HG02763 (cell line): ENCODE results near the gene ELFN2.
"Not testable (repeated sequence)": the region's sequence is repeated elsewhere in the genome, so short reads cannot be mapped to it uniquely, and the experiment has no call there.

Experiments used
- ATAC-seq: cut with Tn5 transposase; IDR thresholded peaks from one replicate; pipeline ENCODE4 v1.9.1; 2021; ENCODE audit warnings: mild to moderate bottlenecking, moderate library complexity; ENCODE audit not compliant: unreplicated experiment

Gene ELFN2

DNA sequence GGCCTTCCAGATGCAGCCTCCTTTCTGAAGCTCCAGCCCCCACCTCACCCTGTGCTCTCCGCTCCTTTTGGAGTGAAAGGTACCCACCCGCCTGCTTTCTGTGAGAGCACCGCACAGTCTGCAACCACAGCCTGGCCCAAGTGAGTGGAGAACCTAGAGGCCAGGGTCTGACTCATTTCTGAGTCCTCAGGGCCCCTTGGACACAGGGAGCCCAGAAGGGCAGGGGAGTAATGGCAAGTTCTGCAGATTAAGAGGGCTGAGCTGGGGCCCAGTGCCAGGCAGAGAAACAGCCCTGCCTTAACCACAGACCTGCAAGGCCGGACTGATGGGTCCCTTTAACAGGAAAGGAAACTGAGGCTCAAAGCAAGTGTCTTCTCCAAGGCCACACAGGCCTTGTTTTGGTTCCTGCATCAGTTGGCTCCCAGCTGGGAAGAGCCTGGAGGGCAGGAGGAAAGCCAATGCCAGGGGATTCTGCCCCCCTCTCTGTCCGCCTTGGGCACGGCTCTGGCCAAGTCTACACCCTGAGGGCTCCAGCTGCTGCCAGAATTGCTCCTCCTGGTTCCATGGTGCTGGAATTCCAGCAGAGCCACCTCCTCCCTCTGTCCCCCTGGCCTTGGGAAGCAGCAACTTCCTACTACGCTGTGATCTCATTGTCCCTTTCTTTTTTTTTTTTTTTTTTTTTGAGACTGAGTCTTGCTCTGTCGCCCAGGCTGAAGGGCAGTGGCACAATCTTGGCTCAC lies 89.9 kb downstream of the ELFN2 start:
- ATAC-seq: no peak

DNA sequence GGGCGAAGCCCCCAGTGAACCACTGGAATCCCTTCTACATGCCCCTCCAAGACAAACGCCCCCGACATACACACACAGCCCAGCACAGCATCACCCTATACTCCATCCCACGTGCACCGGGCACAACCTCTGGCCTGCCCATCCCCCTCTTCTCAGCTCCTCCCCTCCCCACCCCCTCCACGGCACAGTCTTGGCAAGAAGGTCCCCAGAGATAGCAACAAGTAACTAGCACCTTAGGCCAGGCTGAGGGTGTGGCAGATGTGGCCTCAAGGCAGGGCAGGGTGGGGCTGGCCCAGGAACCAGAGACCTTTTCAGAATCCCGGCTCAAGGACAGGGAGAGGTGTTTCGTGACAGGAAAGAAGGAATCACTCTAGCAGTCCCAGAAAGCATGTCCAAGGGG lies 90.7 kb downstream of the ELFN2 start:
- ATAC-seq: no peak

DNA sequence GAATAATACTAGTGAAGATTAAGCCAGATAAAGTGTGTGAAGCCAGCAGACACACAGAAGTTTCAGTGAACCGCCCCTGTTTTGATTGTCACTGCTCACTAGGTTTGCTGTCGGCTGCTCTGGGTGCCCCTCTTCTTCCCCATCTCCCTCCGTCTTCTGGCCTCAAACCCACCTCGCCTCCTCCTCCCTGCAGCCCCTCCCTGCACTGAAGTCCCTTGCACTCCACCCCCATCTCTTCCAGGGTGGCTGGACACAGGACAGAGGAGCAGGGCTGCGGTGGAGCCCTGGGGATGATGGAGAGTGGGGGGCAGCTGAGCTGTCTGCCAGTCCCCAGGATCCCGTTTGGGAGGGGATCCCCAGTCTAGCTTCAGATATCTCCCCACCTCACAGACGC lies 91.5 kb downstream of the ELFN2 start:
- no peak for ATAC-seq

DNA sequence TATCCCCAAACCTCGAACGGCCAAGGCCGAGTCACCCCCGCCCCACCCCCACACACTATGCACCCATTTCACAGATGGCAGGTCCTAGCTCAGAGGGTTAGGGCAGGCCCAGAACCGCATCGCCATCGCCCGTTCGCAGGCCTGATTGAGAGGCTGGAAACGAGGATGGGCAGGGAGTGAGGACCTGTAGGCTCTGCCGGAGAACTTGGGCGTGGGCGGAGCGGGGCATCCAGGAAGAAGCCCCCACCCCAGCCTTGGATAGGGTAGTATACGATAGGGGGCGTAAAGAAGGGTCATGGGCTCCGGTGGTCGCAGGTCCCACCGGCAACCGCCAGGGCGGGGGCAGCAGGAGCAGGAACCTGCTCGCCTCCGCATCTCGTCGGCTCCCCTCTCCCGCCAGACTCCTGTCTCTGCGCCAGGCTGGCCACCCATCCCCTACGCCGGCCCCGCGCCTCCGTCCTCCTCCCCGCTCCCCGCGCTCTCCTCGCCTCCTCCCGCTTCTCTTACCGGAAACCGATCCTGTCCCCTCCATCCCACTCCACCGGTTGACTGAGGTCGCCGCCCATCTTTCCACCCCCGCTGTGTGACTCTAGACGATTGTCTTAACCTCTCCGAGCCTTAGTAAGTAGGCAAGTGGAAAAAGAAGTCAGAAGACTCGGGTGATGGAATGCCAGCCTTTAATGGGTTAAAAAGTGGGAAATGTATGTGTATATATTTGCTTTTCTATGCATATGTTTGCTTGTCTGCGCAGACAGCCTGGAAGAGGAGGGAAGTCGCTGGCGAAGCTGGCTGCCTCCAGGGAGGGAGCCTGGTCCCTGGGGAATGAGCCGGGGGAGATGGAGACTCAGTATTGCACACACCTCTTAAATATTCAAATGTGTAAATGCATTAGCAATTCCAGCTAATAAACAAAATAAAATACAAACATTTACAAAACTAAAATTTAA lies 92.1 kb downstream of the ELFN2 start:
- ATAC-seq: no peak

DNA sequence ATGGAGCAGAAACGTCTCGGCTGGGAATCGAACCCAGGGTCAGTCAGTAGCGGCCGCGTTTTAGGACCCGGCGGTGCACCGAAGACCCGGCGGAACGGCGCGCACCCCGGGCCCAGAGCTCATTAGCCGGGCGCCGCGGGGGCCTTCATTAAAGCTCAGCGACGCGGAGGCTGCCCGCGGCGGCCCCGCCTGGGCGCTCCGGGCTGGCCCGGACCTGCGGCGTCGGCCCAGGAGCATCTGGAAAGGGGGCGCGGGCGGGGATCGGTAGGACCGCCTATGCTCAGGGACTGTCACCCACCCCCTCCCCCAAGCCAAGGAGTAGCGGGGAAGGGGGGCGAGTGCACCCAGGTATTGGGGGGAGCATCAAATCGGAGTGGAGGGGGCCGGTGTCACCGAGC lies 92.8 kb downstream of the ELFN2 start:
- no peak for ATAC-seq

DNA sequence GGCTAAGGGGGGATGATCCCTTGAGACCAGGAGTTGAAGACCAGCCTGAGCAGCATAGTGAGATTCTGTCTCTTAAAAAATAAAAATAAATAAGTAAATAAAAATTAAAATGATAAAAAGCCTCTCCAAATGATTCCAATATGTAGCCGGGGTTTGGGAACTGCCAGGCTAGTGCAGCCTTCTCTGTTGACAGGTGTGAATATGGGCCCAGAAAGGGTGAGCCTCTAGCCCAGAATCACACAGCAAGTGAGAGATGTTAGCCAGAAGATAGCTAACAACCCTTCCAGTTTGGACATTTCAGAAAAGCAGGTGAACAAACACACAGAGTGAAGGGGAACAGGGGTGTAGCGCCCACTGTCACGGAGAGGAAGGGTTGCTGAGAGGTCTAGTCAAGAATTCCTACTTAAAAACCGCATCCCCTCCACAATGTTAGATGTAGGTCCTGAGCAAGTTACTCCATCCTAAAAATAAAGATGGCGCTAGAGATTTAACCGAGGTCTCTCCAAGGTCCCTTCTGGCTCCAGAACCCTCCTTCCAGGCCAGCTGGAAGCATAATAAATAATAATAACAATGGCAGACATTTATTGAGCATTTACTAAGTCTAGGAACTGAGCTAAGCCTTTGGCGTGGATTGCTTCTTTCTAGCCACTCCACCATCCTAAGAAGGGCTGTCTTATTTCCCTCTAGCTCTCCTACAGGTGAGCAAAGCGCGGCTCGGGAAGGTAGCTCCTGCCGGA lies 93.4 kb downstream of the ELFN2 start:
- no peak for ATAC-seq

DNA sequence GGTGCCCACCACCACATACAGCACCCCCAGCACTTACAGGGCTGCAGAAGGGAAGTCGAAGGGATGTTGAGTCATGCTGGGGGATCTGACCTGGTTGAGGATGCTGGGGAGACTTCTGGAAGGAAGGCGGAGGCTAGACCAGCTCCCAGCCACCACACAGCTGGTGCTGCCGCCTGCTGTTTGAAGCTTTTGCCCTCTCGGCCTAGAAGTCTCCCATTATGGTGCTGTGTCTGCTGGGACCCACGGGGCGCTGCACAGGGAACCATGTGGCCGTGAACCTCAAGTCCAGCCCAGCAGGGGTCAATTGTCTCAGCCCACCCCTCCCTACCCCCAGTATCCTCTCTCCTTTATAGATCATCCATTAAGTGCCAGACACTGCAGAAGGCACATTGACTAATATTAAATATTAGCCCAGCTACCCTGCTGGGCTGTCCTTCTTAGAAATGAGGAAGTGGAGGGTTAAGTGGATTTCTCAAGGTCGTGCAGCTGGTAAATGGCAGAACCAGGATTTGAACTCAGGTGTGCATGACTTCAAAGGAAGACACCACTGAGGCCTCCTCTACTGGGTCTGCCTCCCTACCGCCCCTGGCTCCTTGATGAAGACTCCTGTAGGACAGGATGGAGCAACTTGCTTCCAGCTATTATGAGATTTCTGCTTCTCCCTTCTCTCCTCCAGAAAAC lies 95.3 kb downstream of the ELFN2 start:
- no peak for ATAC-seq

DNA sequence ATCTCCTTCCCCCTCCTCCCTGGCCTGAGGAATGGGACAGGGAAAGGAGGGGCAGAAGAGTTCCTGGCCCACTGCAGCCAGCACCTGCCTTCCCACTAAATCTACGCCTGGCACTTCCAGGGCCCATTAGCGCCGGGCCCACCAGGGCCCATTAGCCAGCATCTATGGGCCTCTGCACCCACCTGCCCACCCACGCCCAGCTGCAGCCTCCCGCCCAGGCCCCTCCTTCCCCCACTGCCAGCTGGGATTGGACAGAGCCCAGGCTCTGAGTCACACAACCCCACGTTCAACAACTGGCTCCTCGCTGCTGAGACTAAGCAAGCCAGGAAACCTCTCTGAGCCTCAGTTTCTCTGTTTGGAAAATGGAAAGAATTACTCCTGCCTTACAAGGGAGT lies 96.2 kb downstream of the ELFN2 start:
- ATAC-seq: no peak

DNA sequence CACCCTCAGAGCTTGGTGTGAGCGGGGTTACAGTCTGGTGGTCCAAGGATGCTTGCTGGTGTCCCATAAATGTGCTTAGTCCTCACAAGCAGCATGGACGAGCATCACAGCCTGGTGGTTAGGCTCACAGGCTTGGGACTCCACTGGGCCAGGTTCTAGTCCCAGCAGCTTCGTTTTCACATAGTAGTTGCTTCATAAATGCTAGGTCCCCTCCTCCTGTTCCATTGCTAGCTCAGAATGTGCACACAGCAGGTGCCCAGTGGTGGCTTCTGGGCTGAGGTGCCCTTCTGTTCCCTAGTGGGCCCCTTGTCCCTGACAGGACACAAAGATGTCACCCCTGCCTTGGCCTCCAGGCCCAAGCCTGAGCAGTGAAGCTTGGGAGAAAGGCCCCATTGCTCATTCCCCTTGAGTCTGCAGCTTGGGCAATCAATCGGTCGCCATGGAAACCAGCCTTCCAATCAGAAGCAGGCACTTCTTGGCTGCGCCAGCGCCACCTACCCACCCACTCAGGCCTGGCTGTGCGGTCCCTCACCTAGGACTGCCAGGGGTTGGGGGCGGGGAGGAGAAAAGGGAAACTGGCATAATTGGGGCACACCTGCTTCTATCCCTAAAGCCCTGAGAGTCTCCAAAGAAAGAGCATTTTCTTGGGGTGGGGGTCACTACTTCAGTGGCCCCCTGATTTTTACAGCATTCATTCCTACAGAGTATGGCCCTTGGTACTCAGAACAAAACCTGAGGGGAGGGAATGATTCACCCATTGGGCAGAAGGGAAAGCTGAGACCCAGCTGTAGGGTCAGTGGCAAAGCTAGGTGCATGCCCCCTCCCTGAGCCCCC lies 96.9 kb downstream of the ELFN2 start:
- no peak for ATAC-seq

DNA sequence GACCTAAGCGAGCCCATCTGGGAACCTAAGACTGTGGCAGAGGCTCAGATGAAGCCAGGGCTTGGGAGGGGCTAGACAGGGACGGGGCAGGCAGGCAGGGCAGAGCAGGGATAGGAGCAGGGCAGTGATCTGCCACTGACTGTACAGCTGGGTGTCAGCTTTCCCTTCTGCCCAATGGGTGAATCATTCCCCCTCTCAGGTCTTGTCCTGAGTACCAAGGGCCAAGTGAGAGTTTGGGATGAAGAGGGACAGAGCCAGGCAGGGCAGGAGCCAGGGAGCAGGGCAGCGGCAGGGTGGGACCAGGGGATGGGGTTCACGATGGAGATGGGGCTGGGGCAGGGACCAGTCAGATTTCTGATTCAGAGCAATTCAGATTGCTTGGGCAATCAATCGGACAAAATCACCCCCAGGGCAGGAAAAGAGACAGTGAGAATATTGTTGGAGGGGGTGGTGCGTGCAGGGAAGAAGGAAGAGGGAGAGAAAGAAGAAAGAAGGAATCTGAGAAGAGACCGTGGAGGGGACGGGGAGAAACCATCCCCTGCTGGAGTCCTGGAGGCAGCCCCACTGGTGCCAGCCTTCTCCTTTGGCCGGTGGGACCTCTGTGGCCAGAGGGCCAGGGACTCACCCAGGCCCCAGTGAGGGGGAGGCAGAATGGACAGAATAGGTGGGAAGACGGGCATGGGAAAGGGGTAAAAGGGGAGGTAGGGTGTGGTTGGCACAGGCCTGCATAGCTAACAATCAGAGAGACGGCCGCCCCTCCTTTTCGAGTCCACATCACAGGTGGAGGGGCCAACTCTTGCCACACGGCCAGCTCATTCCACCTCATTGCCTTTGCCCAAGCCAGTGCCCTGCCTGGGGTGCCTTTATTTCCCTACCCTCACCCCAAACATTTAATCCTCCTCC lies 97.8 kb downstream of the ELFN2 start:
- ATAC-seq: no peak

DNA sequence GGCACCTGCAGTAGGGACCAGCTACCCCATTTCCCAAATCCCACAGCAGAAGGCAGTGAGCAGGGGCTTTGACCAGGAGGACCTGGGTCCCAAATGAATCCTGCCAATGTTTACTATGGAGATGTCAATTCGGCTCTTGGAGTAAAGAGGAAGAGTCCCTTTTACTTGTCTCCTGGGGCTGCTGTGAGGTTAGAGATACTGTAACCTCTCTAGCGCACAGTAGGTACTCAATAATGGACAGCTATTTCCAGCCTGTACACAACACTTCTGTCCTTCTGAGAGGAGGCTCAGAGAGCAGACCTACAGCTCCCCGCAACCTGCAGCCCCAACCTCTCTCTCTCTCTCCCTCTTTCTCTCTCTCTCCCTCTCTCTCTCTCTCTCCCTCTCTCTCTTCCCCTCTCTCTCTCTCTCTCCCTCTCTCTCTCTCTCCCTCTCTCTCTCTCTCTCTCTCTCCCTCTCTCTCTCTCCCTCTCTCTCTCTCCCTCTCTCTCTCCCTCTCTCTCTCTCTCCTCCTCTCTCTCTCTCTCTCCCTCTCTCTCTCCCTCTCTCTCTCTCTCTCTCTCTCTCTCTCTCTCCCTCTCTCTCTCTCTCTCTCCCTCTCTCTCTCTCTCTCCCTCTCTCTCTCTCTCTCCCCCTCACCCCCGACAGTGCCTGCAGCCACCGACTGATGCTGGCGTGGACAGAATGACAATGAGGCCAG lies 98.6 kb downstream of the ELFN2 start:
- ATAC-seq: not testable (repeated sequence)

DNA sequence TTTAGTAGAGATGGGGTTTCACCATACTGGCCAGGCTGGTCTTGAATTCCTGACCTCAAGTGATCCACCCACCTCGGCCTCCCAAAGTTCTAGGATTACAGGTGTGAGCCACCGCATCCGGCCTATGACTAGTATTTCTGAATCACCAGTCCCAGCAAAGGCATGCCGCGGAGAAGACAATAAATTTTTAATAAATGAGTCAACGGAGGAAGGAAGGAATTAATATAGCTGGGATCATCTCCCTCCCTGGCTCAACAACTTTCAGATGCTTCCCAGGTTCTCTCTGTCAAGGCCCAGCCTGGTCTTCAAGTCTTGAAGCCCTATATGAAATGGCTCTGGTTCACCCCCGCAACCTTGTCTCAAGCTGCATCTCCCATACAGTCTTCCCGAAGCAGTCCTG lies 99.3 kb downstream of the ELFN2 start:
- no peak for ATAC-seq

DNA sequence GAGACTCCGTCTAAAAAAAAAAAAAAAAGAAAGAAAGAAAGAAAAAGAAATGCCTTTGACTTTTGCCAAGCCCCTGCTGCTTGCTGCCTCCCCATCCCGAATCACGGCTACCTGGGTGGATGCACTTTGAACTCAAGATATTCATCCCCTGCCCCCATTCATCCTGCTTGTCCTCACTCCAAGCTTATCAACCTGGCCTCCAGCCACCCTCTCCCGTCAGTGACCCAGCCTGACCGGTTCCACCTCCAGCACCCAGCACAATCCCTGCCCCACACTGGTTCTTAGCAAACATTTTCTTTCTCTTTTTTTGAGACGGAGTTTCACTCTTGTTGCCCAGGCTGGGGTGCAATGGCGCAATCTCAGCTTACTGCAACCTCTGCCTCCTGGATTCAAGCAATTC lies 100.6 kb downstream of the ELFN2 start:
- no peak for ATAC-seq

DNA sequence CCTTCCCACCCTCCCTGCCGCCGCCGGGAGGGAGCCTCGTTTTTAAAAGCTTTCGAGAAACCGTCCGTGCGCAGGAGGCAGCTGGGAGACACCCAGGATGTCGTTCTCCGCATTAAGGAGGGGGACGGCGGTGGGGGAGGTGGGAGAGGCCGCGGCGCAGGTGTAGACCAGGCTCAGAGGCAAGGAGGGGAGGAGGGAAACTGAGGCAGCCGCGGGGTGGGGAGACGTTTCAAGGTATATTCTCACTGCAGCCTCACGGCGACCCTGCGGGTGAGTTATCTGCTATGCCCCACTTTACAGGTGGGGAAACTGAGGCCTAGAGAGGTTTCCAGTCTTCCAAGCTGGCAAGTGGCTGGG lies 102.3 kb downstream of the ELFN2 start:
- no peak for ATAC-seq

DNA sequence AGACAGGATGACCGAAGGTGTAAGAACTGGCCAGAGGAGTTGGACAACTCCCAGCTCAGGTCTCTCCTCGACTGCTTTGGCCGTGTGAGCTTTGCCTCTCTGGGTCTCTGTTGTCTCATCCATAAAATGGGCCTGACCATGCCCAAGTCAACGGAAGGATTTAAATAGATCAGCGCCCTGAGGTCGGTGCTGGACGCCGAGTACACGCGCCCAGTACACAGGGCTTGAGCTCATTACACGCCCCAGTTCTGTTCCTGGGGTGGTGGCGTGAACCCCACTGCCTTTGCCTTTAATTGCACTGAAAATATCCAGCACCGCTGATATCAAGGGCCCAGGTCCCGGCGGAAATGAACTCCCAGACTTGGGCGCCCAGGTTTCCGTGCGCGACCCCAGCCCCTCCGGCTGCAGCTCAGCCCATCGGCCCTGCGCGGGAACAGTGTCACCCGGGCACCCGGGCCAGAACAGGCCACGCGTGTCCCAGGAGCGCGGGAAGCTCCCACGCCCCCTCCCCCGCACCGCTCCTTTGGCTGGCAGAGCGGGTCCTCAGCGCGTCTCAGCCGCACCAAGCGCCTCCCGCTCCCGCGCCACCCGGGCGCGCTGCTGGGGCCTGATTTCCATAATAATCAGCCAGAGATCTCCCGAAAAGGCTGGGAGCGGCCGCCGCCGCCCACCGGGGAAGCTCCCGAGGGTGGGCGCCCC lies 102.8 kb downstream of the ELFN2 start:
- ATAC-seq: no peak

DNA sequence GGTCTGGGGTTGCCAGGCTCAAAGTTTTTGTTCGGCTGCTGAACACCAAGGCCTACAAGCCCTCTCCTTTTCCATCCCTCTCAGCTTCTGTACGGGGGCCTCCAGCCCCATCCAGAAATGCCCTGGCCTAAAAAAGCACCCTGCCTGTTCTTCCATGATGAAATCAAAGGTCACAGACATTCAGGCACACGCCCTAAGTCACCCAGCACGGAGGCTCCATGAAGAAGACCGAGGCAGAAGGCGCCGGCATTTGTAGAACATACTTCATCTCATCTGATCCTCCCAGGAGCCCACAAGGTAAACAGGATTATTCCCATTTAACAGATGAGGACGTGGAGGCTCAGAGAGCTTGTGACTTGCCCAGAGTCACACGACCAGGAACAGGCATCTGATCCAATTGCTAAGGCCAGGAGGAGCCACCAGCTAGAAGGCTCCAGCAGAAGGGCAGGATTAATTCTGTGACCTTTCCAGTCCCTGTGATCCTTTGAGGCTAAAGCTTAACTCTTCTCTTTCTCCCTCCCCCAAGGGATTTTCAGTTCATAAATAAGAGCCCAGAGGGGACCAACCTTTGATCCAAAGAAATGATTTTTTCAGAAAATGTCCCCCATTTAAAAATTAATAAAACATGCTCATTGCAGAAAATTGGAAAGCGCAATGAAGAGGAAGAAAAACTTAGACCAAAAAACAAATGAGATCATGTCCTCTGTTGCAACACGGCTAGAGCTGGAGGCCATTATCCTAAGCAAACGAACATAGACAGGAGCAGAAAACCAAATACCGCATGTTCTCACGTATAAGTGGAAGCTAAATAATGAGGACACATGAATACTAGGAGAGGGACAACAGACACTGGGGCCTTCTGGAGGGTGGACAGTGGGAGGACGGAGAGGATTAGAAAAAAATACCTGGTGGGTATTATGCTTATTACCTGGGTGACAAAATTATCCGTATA lies 106.3 kb downstream of the ELFN2 start:
- no peak for ATAC-seq

DNA sequence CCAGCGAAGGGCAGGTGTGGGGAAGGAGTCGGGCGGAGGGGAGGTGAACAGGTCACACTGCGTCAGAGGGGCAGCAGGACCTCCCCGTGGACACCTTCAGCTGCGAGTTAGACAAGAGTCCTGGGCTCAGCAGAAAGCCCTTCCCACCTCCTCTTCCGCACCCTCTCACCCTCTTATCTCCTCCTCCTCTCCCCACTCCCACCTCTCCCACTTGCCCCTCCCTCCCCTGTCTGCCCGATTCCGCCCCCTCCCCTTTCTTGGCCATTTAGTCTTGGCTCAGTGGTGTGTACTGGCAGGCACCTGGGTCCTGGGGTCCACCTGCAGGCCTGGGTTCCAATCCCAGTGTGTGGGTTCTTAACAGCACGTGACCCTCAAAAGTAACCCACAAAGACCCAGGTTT lies 107.8 kb downstream of the ELFN2 start:
- no peak for ATAC-seq
